ENCODE results near the gene MEAF6.
"Not testable (repeated sequence)": the region's sequence is repeated elsewhere in the genome, so short reads cannot be mapped to it uniquely, and the experiment has no call there.

MEAF6 gene

GRCh38 chr1:37513795-37514349, 694 bp downstream of the MEAF6 start:
- Mint-ChIP-seq H3K27ac (peak overlapping the region; percentile 89), H3K4me3 (peak overlapping the region; percentile 96), H3K36me3 (ENCODE audit: low read depth) (peaks cover 22% of the 10 kb centered on the region), H3K4me1 (ENCODE audit: low read depth) (peaks cover 36% of the 10 kb centered on the region), H3K9me3 (no peaks in the 10 kb centered on the region), H3K27me3 (ENCODE audit: low read depth) (no peaks in the 10 kb centered on the region)
- DNase-seq (ENCODE audit: low spot score): peak; percentile 69

- no peaks in the 10 kb centered on the region for H3K27me3 Mint-ChIP-seq (ENCODE audit: low read depth)
- H3K4me3 Mint-ChIP-seq: no peak overlapping the region
- H3K27ac Mint-ChIP-seq: no peak overlapping the region
- no peak for DNase-seq (ENCODE audit: low spot score)
- H3K4me1 Mint-ChIP-seq (ENCODE audit: low read depth): peaks cover 30% of the 10 kb centered on the region
- peaks cover 43% of the 10 kb centered on the region for H3K36me3 Mint-ChIP-seq (ENCODE audit: low read depth)
- H3K9me3 Mint-ChIP-seq: no peaks in the 10 kb centered on the region
Observed at GRCh38 chr1:37509181-37509580, 5.4 kb downstream of the MEAF6 start.

GRCh38 chr1:37506740-37507139, 7.8 kb downstream of the MEAF6 start:
- H3K27ac Mint-ChIP-seq: no peak overlapping the region
- H3K36me3 Mint-ChIP-seq (ENCODE audit: low read depth): peaks cover 36% of the 10 kb centered on the region
- no peak for DNase-seq (ENCODE audit: low spot score)
- H3K4me3 Mint-ChIP-seq: no peak overlapping the region
- no peaks in the 10 kb centered on the region for H3K9me3 Mint-ChIP-seq
- H3K4me1 Mint-ChIP-seq (ENCODE audit: low read depth): peaks cover 20% of the 10 kb centered on the region
- H3K27me3 Mint-ChIP-seq (ENCODE audit: low read depth): no peaks in the 10 kb centered on the region

- peaks cover 36% of the 10 kb centered on the region for H3K36me3 Mint-ChIP-seq (ENCODE audit: low read depth)
- H3K4me3 Mint-ChIP-seq; H3K9me3 Mint-ChIP-seq; H3K27ac Mint-ChIP-seq; H3K4me1 Mint-ChIP-seq (ENCODE audit: low read depth); DNase-seq (ENCODE audit: low spot score); H3K27me3 Mint-ChIP-seq (ENCODE audit: low read depth): not testable (repeated sequence)
Observed at GRCh38 chr1:37502791-37503190, 11.8 kb downstream of the MEAF6 start.

GRCh38 chr1:37502104-37502503, 12.5 kb downstream of the MEAF6 start:
- Mint-ChIP-seq H3K4me1 (ENCODE audit: low read depth) (peaks cover 4% of the 10 kb centered on the region), H3K36me3 (ENCODE audit: low read depth) (peaks cover 30% of the 10 kb centered on the region), H3K27me3 (ENCODE audit: low read depth) (no peaks in the 10 kb centered on the region), H3K27ac (no peak overlapping the region), H3K4me3 (no peak overlapping the region), H3K9me3 (no peaks in the 10 kb centered on the region)
- no peak for DNase-seq (ENCODE audit: low spot score)

GRCh38 chr1:37501661-37502060, 12.9 kb downstream of the MEAF6 start:
- Mint-ChIP-seq H3K4me3 (no peak overlapping the region), H3K27ac (no peak overlapping the region), H3K27me3 (ENCODE audit: low read depth) (no peaks in the 10 kb centered on the region), H3K36me3 (ENCODE audit: low read depth) (peaks cover 30% of the 10 kb centered on the region), H3K9me3 (no peaks in the 10 kb centered on the region), H3K4me1 (ENCODE audit: low read depth) (peaks cover 4% of the 10 kb centered on the region)
- no peak for DNase-seq (ENCODE audit: low spot score)

GRCh38 chr1:37498872-37499617, 15.5 kb downstream of the MEAF6 start:
- Mint-ChIP-seq H3K27me3 (ENCODE audit: low read depth) (no peaks in the 10 kb centered on the region), H3K4me1 (ENCODE audit: low read depth) (peaks cover 4% of the 10 kb centered on the region), H3K9me3 (no peaks in the 10 kb centered on the region), H3K27ac (no peak overlapping the region), H3K36me3 (ENCODE audit: low read depth) (peaks cover 26% of the 10 kb centered on the region), H3K4me3 (no peak overlapping the region)
- no peak for DNase-seq (ENCODE audit: low spot score)

- H3K27me3 Mint-ChIP-seq (ENCODE audit: low read depth): no peaks in the 10 kb centered on the region
- peaks cover 35% of the 10 kb centered on the region for H3K36me3 Mint-ChIP-seq (ENCODE audit: low read depth)
- peaks cover 11% of the 10 kb centered on the region for H3K4me1 Mint-ChIP-seq (ENCODE audit: low read depth)
- no peak for DNase-seq (ENCODE audit: low spot score)
- no peak overlapping the region for H3K4me3 Mint-ChIP-seq
- no peaks in the 10 kb centered on the region for H3K9me3 Mint-ChIP-seq
- no peak overlapping the region for H3K27ac Mint-ChIP-seq
Observed at GRCh38 chr1:37497832-37498231, 16.7 kb downstream of the MEAF6 start.

GRCh38 chr1:37495875-37496274, 18.7 kb downstream of the MEAF6 start:
- Mint-ChIP-seq H3K9me3 (no peaks in the 10 kb centered on the region), H3K4me1 (ENCODE audit: low read depth) (peaks cover 11% of the 10 kb centered on the region), H3K27me3 (ENCODE audit: low read depth) (no peaks in the 10 kb centered on the region), H3K4me3 (no peak overlapping the region), H3K36me3 (ENCODE audit: low read depth) (peaks cover 35% of the 10 kb centered on the region), H3K27ac (no peak overlapping the region)
- DNase-seq (ENCODE audit: low spot score): no peak

- DNase-seq (ENCODE audit: low spot score): no peak
- no peaks in the 10 kb centered on the region for H3K27me3 Mint-ChIP-seq (ENCODE audit: low read depth)
Observed at GRCh38 chr1:37493336-37494098, 21.0 kb downstream of the MEAF6 start.

GRCh38 chr1:37487619-37487984, 27.0 kb downstream of the MEAF6 start:
- peaks cover 6% of the 10 kb centered on the region for H3K4me1 Mint-ChIP-seq (ENCODE audit: low read depth)
- H3K27ac Mint-ChIP-seq: no peak overlapping the region

More at GRCh38 chr1:37493336-37494098, 21.0 kb downstream of the MEAF6 start:
- Mint-ChIP-seq H3K36me3 (ENCODE audit: low read depth) (peaks cover 29% of the 10 kb centered on the region), H3K4me3 (no peak overlapping the region), H3K4me1 (ENCODE audit: low read depth) (peaks cover 8% of the 10 kb centered on the region), H3K9me3 (no peaks in the 10 kb centered on the region), H3K27ac (peak overlapping the region; percentile 22)

GRCh38 chr1:37486680-37487618, 27.6 kb downstream of the MEAF6 start:
- Mint-ChIP-seq H3K27me3 (ENCODE audit: low read depth) (no peaks in the 10 kb centered on the region), H3K9me3 (no peaks in the 10 kb centered on the region), H3K4me3 (no peak overlapping the region), H3K27ac (peak overlapping the region; percentile 39), H3K4me1 (ENCODE audit: low read depth) (peaks cover 10% of the 10 kb centered on the region), H3K36me3 (ENCODE audit: low read depth) (peaks cover 29% of the 10 kb centered on the region)
- peak; percentile 65 for DNase-seq (ENCODE audit: low spot score)

More at GRCh38 chr1:37487619-37487984, 27.0 kb downstream of the MEAF6 start:
- H3K4me3 Mint-ChIP-seq: no peak overlapping the region
- H3K27me3 Mint-ChIP-seq (ENCODE audit: low read depth): no peaks in the 10 kb centered on the region
- no peaks in the 10 kb centered on the region for H3K9me3 Mint-ChIP-seq
- DNase-seq (ENCODE audit: low spot score): no peak
- H3K36me3 Mint-ChIP-seq (ENCODE audit: low read depth): peaks cover 23% of the 10 kb centered on the region

- H3K9me3 Mint-ChIP-seq: no peaks in the 10 kb centered on the region
- peaks cover 36% of the 10 kb centered on the region for H3K36me3 Mint-ChIP-seq (ENCODE audit: low read depth)
- H3K4me3 Mint-ChIP-seq: no peak overlapping the region
- H3K4me1 Mint-ChIP-seq (ENCODE audit: low read depth): peaks cover 15% of the 10 kb centered on the region
- H3K27ac Mint-ChIP-seq: no peak overlapping the region
- no peak for DNase-seq (ENCODE audit: low spot score)
- no peaks in the 10 kb centered on the region for H3K27me3 Mint-ChIP-seq (ENCODE audit: low read depth)
Observed at GRCh38 chr1:37485902-37486679, 28.5 kb downstream of the MEAF6 start.
